Activated T-helper 1 cell treated with anti-CD3 and anti-CD28 coated beads, Interleukin-12 subunit alpha, Interleukin-12 subunit beta, Interleukin-2, Interleukin-4 antibody, amounts not matched to agents 30 ng/mL and 10 ng/mL and 1 ng/mL, durations not matched to agents 14 hours and 24 hours and 36 hours (primary cell): ENCODE results near the gene SGIP1. TPM values are rescaled to one million over a fixed set of nuclear protein-coding genes. Genes with fewer than 3 reads are reported as not detected.

ENCODE experiments used
- DNase-seq: peaks from one replicate; pipeline ENCODE4 v3.0.0; 2021; ENCODE audit warnings: low spot score
- H3K27ac Mint-ChIP-seq: one replicate; pipeline ENCODE4 v1.8.0; 2021; ENCODE audit warnings: mild to moderate bottlenecking, mixed read lengths
- H3K27me3 Mint-ChIP-seq: one replicate; pipeline ENCODE4 v1.8.0; 2022; ENCODE audit warnings: mild to moderate bottlenecking, moderate library complexity, mixed read lengths; ENCODE audit not compliant: insufficient read depth
- H3K36me3 Mint-ChIP-seq: one replicate; pipeline ENCODE4 v1.8.0; 2021; ENCODE audit warnings: low read depth, mixed read lengths
- H3K4me1 Mint-ChIP-seq: one replicate; pipeline ENCODE4 v1.8.0; 2021; ENCODE audit warnings: low read depth, mixed read lengths
- H3K4me3 Mint-ChIP-seq: one replicate; pipeline ENCODE4 v1.8.0; 2021; ENCODE audit warnings: mild to moderate bottlenecking, moderate library complexity, mixed read lengths
- H3K9me3 Mint-ChIP-seq: one replicate; pipeline ENCODE4 v1.8.0; 2021; ENCODE audit warnings: mixed read lengths
- intact Hi-C: fragments of 100-400 bp; cut with micrococcal nuclease; formaldehyde crosslinking; loops from one replicate; pipeline ENCODE4 v1.15.1; 2024
- total RNA-seq: library from RNA; stranded (reverse); gene quantifications from 2 replicates; pipeline ENCODE4 v1.2.3, GENCODE V29; 2022

Gene SGIP1
- total RNA-seq, 1 donor from 2014 or later: not detected

GRCh38 chr1:66527686-66528085 lies 6.3 kb upstream of the SGIP1 start:
- Mint-ChIP-seq H3K27ac (no peak overlapping the region), H3K4me1 (peaks cover 4% of the 10 kb centered on the region), H3K4me3 (no peak overlapping the region), H3K9me3 (no peaks in the 10 kb centered on the region), H3K27me3 (peaks cover 24% of the 10 kb centered on the region), H3K36me3 (no peaks in the 10 kb centered on the region)
- DNase-seq: no peak
- intact Hi-C loops: no loop called here

- Mint-ChIP-seq H3K36me3 (no peaks in the 10 kb centered on the region), H3K27me3 (peaks cover 31% of the 10 kb centered on the region), H3K27ac (no peak overlapping the region), H3K9me3 (no peaks in the 10 kb centered on the region), H3K4me3 (no peak overlapping the region), H3K4me1 (peaks cover 11% of the 10 kb centered on the region)
- intact Hi-C loops: no loop called here
- no peak for DNase-seq
Observed at GRCh38 chr1:66528580-66528979, 5.4 kb upstream of the SGIP1 start.

DNA sequence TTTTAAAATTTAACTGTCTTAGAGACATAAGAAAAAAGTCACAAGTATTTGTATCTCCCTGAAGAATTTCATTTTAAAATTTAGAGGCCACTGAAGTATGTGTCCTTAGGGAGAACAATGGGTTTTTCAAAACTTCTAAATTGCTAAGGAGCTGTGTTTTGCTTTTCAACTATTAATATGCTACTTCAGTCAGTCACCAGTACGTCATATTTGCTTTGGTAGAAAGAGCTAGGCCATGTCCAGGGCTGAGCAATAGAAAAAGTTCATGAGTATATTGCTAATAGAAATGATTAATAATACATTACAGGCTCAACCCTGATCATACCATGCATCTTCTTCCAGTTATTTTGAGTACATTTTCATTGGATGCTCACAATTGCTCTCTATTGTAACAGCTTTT lies 1.7 kb upstream of the SGIP1 start:
- no peaks in the 10 kb centered on the region for H3K36me3 Mint-ChIP-seq
- DNase-seq: no peak
- peak overlapping the region; percentile 64 for H3K4me3 Mint-ChIP-seq
- H3K4me1 Mint-ChIP-seq: peaks cover 18% of the 10 kb centered on the region
- no peaks in the 10 kb centered on the region for H3K9me3 Mint-ChIP-seq
- no peak overlapping the region for H3K27ac Mint-ChIP-seq
- intact Hi-C loops: no loop called here
- peaks cover 52% of the 10 kb centered on the region for H3K27me3 Mint-ChIP-seq

DNA sequence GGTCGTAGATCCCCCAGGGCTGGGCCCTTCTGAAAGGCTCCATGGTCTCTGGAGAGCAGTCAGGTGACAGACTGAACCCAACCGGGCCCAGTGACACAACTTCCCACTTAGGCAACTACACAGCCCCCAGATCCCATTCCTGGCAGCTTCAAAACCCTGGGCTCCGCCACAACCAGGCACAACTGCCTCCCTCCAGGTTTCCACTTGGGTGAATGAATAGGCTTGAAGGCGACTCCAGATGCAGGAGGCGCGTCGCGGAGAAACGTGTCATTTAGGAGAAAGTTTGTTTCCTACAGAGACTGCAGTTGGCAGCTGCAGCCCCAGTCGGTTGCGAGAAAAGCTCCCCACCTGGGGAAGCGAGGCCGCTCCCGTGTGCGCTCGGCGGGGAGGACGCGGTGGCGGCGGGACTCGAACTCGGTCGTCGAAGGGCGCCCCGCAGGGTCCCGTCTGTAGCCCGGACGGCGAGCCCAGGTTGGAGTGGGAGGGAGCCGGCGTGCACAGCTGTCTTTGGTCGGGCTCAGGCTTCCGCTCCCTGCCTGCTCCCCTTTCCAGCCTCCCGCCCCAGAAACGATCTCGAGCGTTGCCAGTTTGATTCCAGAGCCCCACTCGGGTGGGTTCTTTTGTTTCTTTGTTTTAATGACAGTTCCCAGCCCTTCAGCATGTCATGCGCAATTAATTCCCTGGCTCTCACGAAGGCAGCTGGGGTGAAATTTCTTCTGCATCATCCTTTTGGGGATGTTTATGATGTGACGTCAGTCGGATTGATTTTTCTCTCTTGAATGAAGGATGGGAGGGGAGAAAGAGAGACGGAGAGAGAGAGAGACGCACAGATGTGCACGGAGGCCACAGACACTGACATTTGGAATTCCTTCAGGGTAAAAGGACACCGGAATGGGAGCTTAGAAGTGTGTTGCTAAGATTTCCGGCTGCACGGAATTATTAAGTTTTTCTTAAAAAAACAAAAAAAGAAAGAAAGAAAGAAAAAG lies 862 bp upstream of the SGIP1 start:
- no peak for DNase-seq
- intact Hi-C loops: no loop called here
- Mint-ChIP-seq H3K4me1 (peaks cover 18% of the 10 kb centered on the region), H3K36me3 (no peaks in the 10 kb centered on the region), H3K9me3 (no peaks in the 10 kb centered on the region), H3K27me3 (peaks cover 52% of the 10 kb centered on the region), H3K27ac (no peak overlapping the region), H3K4me3 (peak overlapping the region; percentile 72)

DNA sequence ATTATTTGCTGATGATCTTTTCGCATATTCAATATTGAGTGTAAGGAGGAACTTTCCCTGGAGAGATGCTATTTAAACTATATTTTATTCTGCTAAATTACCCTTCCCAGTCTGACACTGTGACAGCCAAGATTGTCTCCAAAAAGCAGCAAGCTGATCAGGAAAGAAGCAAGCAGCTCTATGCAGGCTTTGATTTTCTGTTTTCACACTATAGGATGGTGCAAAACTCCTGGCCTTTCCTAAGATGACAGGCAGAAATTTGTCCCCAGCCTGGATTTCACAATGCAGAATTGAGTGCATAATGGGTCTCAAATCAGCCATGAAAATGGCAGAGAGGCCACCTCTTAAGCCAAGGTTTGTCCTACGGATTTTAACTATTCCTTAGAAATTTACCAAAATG lies 1.1 kb downstream of the SGIP1 start:
- intact Hi-C loops: no loop called here

GRCh38 chr1:66535853-66536252 lies 1.9 kb downstream of the SGIP1 start:
- no peaks in the 10 kb centered on the region for H3K36me3 Mint-ChIP-seq
- no peak for DNase-seq
- intact Hi-C loops: no loop called here
- H3K4me3 Mint-ChIP-seq: no peak overlapping the region
- H3K27ac Mint-ChIP-seq: no peak overlapping the region
- H3K4me1 Mint-ChIP-seq: peaks cover 18% of the 10 kb centered on the region
- no peaks in the 10 kb centered on the region for H3K9me3 Mint-ChIP-seq
- peaks cover 46% of the 10 kb centered on the region for H3K27me3 Mint-ChIP-seq

More for the DNA sequence above, 1.1 kb downstream of the SGIP1 start:
- no peak overlapping the region for H3K4me3 Mint-ChIP-seq
- H3K4me1 Mint-ChIP-seq: peaks cover 18% of the 10 kb centered on the region
- no peaks in the 10 kb centered on the region for H3K36me3 Mint-ChIP-seq
- peaks cover 46% of the 10 kb centered on the region for H3K27me3 Mint-ChIP-seq
- no peak for DNase-seq
- no peak overlapping the region for H3K27ac Mint-ChIP-seq
- no peaks in the 10 kb centered on the region for H3K9me3 Mint-ChIP-seq

GRCh38 chr1:66537718-66538117 lies 3.8 kb downstream of the SGIP1 start:
- Mint-ChIP-seq H3K27me3 (peaks cover 30% of the 10 kb centered on the region), H3K9me3 (no peaks in the 10 kb centered on the region), H3K4me3 (no peak overlapping the region), H3K27ac (no peak overlapping the region), H3K4me1 (peaks cover 14% of the 10 kb centered on the region), H3K36me3 (no peaks in the 10 kb centered on the region)
- DNase-seq: no peak
- intact Hi-C loops: no loop called here

DNA sequence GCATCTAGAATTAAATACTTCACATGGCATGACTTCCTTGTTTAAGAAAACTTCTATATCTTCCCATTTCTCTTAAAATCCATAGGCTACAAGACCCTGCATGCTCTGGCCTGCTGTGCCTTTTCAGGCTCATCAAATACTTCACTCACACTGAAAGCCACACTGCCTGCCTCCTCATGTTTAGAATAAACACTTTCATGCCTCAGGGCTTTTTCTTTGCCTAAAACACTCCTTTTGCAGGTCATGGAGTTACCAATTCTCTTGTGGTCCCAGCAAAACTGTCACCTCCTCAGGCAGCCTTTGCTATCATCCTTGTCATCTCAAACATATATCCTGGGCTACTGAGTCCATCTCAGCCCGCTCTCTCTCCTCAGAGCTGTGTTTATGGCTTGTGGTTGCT lies 5.5 kb downstream of the SGIP1 start:
- Mint-ChIP-seq H3K36me3 (no peaks in the 10 kb centered on the region), H3K27ac (no peak overlapping the region), H3K9me3 (no peaks in the 10 kb centered on the region), H3K27me3 (peaks cover 20% of the 10 kb centered on the region), H3K4me1 (no peaks in the 10 kb centered on the region), H3K4me3 (no peak overlapping the region)
- no peak for DNase-seq
- intact Hi-C loops: no loop called here

DNA sequence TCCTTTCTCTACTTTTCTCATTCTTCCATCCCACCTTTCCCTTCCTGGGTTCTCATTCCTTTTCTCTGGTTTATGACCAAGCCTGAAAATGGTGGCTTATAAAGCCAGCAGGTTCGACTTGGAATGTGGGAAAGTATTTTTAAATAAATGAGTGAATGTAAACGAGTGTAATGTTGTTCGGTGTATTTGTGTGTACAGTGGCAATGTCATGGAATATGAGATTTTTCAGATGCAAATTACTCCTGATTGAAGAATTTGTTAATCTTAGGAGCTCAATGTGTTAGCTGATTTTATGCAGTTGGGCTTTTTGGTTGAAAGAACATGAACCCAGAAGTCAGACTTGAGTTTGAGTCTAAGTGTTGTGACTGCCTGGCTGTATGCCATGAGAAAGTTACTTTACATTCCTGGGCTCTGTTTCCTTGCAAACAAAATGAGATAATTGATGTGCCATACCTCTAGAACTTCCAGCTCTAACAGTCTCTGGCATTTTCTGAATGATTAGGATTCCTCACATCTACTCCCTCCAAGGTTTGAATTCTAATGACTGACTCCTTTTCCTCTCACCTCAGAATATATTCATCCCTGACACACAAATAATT lies 6.6 kb downstream of the SGIP1 start:
- Mint-ChIP-seq H3K4me3 (no peak overlapping the region), H3K27me3 (peaks cover 15% of the 10 kb centered on the region), H3K36me3 (no peaks in the 10 kb centered on the region), H3K27ac (no peak overlapping the region), H3K9me3 (no peaks in the 10 kb centered on the region), H3K4me1 (no peaks in the 10 kb centered on the region)
- no peak for DNase-seq
- intact Hi-C loops: no loop called here

DNA sequence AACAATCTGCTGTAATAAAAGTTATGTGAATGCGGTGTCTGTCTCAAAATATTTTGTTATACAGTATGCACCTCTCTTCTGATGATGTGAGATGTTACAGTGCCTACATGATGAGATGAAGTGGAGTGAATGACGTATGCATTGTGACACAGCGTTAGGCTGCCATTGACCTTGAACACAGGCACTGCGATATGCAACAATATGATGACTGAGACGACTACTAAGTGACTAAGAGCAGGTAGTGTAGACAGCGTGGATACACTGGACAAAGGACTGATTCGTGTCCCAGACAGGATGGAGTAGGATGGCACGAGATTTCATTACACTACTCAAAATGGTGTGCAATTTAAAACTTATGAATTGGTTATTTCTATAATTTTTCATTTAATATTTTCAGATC lies 8.4 kb downstream of the SGIP1 start:
- no peak overlapping the region for H3K4me3 Mint-ChIP-seq
- H3K4me1 Mint-ChIP-seq: no peaks in the 10 kb centered on the region
- no peaks in the 10 kb centered on the region for H3K9me3 Mint-ChIP-seq
- no peak for DNase-seq
- H3K36me3 Mint-ChIP-seq: no peaks in the 10 kb centered on the region
- H3K27ac Mint-ChIP-seq: no peak overlapping the region
- peaks cover 8% of the 10 kb centered on the region for H3K27me3 Mint-ChIP-seq
- intact Hi-C loops: no loop called here

- no peak for DNase-seq
- H3K27ac Mint-ChIP-seq: no peak overlapping the region
- H3K4me3 Mint-ChIP-seq: no peak overlapping the region
- no peaks in the 10 kb centered on the region for H3K4me1 Mint-ChIP-seq
- no peaks in the 10 kb centered on the region for H3K9me3 Mint-ChIP-seq
- H3K27me3 Mint-ChIP-seq: peaks cover 10% of the 10 kb centered on the region
- intact Hi-C loops: no loop called here
- no peaks in the 10 kb centered on the region for H3K36me3 Mint-ChIP-seq
Observed at GRCh38 chr1:66542811-66543767, 9.1 kb downstream of the SGIP1 start.

GRCh38 chr1:66546047-66546810 lies 12.3 kb downstream of the SGIP1 start:
- Mint-ChIP-seq H3K4me1 (no peaks in the 10 kb centered on the region), H3K4me3 (no peak overlapping the region), H3K36me3 (no peaks in the 10 kb centered on the region), H3K27ac (no peak overlapping the region), H3K27me3 (peaks cover 8% of the 10 kb centered on the region), H3K9me3 (no peaks in the 10 kb centered on the region)
- intact Hi-C loops: no loop called here
- no peak for DNase-seq
